ENCODE measurements around the gene ATP2C1. TPM values are rescaled to one million over a fixed set of nuclear protein-coding genes. Genes with fewer than 3 reads are reported as not detected.

The ATP2C1 gene
- total RNA-seq, 2 experiments from 2014 or later: 40.9 to 44.0 TPM

DNA sequence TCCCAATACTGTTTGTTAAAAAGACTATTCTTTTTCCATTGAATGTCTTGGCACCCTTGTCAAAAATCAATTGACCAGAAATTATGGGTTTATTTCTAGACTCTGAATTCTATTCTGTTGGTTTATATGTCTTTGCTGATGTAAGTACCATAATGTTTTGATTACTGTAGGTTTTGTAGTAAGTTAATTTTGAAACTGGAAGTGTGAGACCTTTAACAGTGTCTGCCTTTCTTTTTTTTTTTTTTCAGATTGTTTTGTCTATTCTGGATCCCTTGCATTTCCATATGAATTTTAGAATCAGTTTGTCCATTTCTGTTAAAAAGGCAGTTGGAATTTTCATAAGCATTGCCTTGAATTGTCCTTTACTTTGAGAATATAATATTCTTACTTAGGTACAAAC lies 13.6 kb downstream of the ATP2C1 start:
- TF ChIP-seq, protein P1, sequence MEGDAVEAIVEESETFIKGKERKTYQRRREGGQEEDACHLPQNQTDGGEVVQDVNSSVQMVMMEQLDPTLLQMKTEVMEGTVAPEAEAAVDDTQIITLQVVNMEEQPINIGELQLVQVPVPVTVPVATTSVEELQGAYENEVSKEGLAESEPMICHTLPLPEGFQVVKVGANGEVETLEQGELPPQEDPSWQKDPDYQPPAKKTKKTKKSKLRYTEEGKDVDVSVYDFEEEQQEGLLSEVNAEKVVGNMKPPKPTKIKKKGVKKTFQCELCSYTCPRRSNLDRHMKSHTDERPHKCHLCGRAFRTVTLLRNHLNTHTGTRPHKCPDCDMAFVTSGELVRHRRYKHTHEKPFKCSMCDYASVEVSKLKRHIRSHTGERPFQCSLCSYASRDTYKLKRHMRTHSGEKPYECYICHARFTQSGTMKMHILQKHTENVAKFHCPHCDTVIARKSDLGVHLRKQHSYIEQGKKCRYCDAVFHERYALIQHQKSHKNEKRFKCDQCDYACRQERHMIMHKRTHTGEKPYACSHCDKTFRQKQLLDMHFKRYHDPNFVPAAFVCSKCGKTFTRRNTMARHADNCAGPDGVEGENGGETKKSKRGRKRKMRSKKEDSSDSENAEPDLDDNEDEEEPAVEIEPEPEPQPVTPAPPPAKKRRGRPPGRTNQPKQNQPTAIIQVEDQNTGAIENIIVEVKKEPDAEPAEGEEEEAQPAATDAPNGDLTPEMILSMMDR (IDR thresholded peaks at IDR 0.05): no peak
- Mint-ChIP-seq H3K4me1 (ENCODE audit: low read depth) (peaks cover 52% of the 10 kb centered on the region), H3K27me3 (no peaks in the 10 kb centered on the region), H3K36me3 (ENCODE audit: low read depth) (peaks cover 14% of the 10 kb centered on the region), H3K9me3 (no peaks in the 10 kb centered on the region), H3K27ac (peak overlapping the region; percentile 31), H3K4me3 (no peak overlapping the region)
- Histone ChIP-seq H3K9me3 (ENCODE audit: control insufficient read depth in 1 of 2, insufficient read depth in 1 of 2, low read length in 2 of 2) (no peaks in the 10 kb centered on the region), H3K27ac (ENCODE audit: low read depth in 1 of 2, low read length in 2 of 2) (no peak overlapping the region), H3K4me3 (ENCODE audit: low read length) (no peak overlapping the region), H3K4me1 (ENCODE audit: insufficient read depth, low read length) (no peaks in the 10 kb centered on the region), H3K36me3 (ENCODE audit: insufficient read depth, low read length) (no peaks in the 10 kb centered on the region), H3K27me3 (ENCODE audit: control insufficient read depth in 1 of 2, insufficient read depth in 2 of 2, low read length in 2 of 2) (no peaks in the 10 kb centered on the region)
- DNase-seq (no peak), ATAC-seq (ENCODE audit: poor library complexity) (no peak)
- ChIA-PET POLR2A (no interaction called here), CTCF (no interaction called here)
- intact Hi-C loops (cut with DNase I, micrococcal nuclease): no loop called here

DNA sequence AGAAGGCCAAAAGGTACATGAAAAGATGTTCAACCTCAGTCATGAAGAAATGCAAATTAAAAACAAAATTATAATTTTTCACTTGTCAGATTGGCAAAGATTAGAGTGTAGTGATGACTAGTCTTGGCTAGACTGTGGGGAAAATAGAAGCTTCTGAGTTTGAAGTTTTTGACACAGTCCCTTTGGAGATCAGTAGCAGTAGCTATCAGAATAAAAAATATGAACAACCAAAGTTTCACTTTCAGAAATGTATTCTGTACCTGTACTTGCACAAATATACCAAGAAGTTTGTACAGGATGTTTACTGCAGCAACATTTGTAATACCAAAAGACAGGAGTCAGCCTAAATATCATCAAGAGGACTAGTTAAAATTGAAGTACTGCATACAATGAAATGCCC lies 14.1 kb downstream of the ATP2C1 start:
- intact Hi-C loops (cut with DNase I, micrococcal nuclease): no loop called here
- Mint-ChIP-seq H3K9me3 (no peaks in the 10 kb centered on the region), H3K4me3 (no peak overlapping the region), H3K27me3 (no peaks in the 10 kb centered on the region), H3K4me1 (ENCODE audit: low read depth) (peaks cover 48% of the 10 kb centered on the region), H3K36me3 (ENCODE audit: low read depth) (peaks cover 14% of the 10 kb centered on the region), H3K27ac (peak overlapping the region; percentile 31)
- peak in 1 of 14 experiments; percentile 46 for DNase-seq
- ATAC-seq (ENCODE audit: poor library complexity): no peak
- TF ChIP-seq, protein P1 (IDR thresholded peaks at IDR 0.05): no peak
- no peaks in the 10 kb centered on the region for H3K36me3 ChIP-seq (ENCODE audit: insufficient read depth, low read length)
- no peak overlapping the region for H3K27ac ChIP-seq (ENCODE audit: low read depth in 1 of 2, low read length in 2 of 2)
- no peaks in the 10 kb centered on the region for H3K4me1 ChIP-seq (ENCODE audit: insufficient read depth, low read length)
- ChIA-PET POLR2A (no interaction called here), CTCF (interaction anchor here (0.6 kb wide), 1 partner anchor 149 kb away, joined by 3 read pairs; no protein-coding TSS in a partner anchor)
- H3K9me3 ChIP-seq (ENCODE audit: control insufficient read depth in 1 of 2, insufficient read depth in 1 of 2, low read length in 2 of 2): no peaks in the 10 kb centered on the region
- no peaks in the 10 kb centered on the region for H3K27me3 ChIP-seq (ENCODE audit: control insufficient read depth in 1 of 2, insufficient read depth in 2 of 2, low read length in 2 of 2)
- H3K4me3 ChIP-seq (ENCODE audit: low read length): no peak overlapping the region

- ChIA-PET CTCF (no interaction called here), POLR2A (no interaction called here)
- no peak overlapping the region for H3K27ac ChIP-seq (ENCODE audit: low read depth in 1 of 2, low read length in 2 of 2)
- no peaks in the 10 kb centered on the region for H3K36me3 ChIP-seq (ENCODE audit: insufficient read depth, low read length)
- Mint-ChIP-seq H3K9me3 (peaks cover 5% of the 10 kb centered on the region), H3K36me3 (ENCODE audit: low read depth) (peaks cover 39% of the 10 kb centered on the region), H3K4me1 (ENCODE audit: low read depth) (peaks cover 42% of the 10 kb centered on the region), H3K27me3 (no peaks in the 10 kb centered on the region), H3K4me3 (no peak overlapping the region), H3K27ac (no peak overlapping the region)
- intact Hi-C loops (cut with DNase I, micrococcal nuclease): no loop called here
- H3K4me1 ChIP-seq (ENCODE audit: insufficient read depth, low read length): no peaks in the 10 kb centered on the region
- DNase-seq (no peak), ATAC-seq (ENCODE audit: poor library complexity) (no peak)
- peaks cover 0 to 12% of the 10 kb centered on the region in 2 experiments for H3K9me3 ChIP-seq (ENCODE audit: control insufficient read depth in 1 of 2, insufficient read depth in 1 of 2, low read length in 2 of 2)
- no peak overlapping the region for H3K4me3 ChIP-seq (ENCODE audit: low read length)
- H3K27me3 ChIP-seq (ENCODE audit: control insufficient read depth in 1 of 2, insufficient read depth in 2 of 2, low read length in 2 of 2): no peaks in the 10 kb centered on the region
- TF ChIP-seq, protein P1 (IDR thresholded peaks at IDR 0.05): no peak
Observed at GRCh38 chr3:130915567-130916292, 21.8 kb downstream of the ATP2C1 start.

Data from CD4-positive, alpha-beta T cell (primary cell).